NCI-H1436 (cell line): ENCODE results near the gene RYR2.

Source experiments
- DNase-seq: peaks from one replicate; lab custom pipeline; 2025; lab: John Stamatoyannopoulos, UW

Gene RYR2

DNA sequence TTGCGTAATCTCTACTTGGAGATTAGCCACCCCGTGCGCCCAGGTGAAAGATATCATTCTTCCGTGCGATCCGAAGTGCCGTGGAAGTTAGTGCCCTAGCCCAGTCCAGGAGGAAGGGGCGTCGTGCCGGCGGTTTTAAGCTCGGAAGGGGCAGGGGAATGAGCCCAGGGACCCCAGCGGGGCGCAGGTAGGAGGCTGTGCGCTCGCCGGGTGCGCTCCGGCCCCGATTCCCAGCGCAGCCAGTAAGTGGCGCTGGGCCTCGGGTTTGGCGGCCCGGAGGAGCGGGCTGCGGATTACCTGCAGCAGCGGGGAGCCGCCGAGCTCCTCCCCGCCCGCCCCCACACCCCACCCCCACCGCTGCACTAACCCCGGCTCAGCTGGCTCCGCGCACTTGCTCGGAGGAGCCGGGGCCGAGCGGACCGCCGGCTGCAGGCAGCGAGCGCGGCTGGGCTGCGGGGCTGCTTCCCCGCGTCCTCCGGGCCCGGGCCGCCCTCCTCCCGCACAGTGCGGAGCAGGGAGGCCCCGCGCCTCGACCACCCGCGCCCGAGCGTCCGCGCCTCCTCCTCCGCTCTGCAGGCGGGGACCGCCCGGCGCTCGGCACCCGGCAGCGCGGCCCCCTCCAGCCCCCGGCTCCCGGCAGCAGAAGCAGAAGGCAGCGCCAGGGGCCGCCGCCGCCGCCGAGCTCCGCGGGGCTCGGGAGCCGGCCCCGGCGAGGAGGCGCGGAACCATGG lies at the start of gene RYR2:
TSS of gene RYR2 (plus strand) at position 390 of the 731 bp plus-strand sequence. CDS start at position 728, 338 bp downstream.
- DNase-seq: no peak

DNA sequence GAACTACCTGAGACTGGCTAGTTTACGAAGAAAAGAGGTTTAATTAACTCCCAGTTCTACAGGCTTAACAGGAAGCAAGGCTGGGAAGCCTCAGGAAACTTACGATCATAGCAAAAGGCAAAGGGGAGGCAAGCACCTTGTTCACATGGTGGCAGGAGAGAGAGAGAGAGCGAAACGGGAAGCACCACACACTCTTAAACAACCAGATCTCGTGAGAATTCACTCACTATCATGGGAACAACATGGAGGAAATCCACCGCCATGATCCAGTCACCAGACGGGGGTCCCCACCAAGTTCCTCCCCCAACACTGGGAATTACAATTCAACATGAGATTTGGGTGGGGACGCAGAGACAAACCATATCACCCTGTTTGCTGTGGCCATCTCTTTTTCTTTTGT lies 49.5 kb upstream of the RYR2 start:
- no peak for DNase-seq

DNA sequence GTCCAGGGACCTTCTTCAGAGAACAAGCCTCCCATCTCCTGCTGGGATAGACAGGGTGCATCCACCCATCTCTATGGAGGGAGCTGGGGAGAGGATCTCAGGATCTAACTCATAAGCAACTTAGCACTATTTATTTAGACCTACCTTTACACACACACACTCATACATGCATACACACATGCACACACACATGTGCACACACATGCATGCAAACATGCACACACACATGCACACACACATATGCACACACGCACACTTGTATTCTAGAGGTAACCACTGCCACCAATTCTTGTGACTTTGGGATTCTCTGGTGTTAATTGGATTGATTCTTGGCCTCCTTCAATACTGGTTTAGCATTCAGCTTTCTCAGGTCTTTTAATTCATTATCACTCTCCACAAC lies 47.5 kb upstream of the RYR2 start:
- no peak for DNase-seq

DNA sequence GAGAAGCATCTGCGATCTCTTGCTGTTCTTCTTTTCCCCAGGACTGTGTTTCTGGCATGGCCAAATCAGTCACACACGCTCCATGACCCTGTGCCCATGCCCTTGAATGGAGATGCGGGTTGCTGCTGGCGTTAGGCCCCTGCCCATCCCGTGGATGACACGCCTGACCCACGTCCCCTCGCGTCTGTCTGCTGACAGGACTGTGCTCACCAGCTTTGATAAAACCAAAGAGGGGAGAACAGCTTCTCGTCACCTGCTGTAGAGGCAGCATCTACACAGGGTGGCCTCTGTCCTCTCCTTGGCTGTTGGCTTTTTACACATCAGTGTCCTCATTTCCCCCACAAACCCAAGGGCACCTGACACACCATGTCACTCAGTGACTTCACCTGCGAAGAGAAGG lies 44.6 kb upstream of the RYR2 start:
- DNase-seq: no peak

DNA sequence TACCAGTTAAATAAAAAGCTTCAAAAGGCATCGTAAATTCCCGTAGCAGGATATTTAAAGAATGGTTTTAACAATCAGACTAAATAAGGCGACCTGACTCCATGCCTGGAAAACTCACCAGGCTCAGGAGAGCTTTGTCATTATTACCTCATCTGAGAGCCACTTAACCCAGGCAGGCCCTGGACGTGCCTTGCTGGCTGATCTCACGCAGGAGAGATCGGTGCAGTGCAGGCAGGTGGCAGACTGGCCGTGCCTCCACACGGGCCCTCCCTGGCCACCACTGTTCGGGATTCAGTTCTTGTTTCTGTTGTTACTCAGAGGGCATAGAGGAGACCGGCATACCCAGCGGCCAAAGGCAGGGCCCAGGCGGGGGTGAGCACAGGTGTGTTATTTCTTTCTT lies 44.1 kb upstream of the RYR2 start:
- no peak for DNase-seq

DNA sequence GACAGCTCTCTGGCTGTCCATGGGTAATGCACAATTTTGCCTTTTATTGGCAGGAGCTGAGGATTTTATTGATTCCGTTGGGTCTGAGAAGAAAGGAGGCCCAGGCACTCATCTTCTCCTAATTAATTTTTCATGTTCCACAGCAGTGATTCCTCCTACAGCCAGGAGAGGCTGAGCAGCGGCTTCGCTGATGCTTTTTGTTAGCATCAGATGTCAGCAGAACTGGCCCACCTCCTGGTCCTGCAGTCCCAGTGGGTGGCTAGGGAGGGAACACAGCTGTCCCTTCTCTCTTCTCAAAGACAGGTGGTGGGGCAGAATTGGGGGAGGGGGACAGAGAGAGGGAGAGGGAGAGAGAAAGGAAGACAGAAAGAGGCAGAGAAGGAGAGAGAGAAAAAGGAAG lies 43.4 kb upstream of the RYR2 start:
- no peak for DNase-seq

DNA sequence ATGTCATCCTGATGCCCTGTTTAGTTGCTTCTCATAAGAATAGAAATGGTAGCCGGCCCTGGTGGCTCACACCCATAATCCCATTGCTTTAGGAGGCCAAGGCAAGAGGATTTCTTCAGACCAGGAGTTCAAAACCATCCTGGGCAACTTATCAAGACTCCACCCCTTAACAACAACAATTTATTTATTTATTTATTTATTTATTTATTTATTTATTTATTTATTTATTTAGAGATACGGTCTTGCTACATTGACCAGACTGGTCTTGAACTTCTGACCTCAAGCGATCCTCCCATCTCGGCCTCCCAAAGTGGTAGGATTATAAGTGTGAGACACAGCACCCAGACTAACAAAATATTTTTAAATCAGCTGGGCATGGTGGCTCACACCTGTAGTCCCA lies 41.8 kb upstream of the RYR2 start:
- DNase-seq: no peak

DNA sequence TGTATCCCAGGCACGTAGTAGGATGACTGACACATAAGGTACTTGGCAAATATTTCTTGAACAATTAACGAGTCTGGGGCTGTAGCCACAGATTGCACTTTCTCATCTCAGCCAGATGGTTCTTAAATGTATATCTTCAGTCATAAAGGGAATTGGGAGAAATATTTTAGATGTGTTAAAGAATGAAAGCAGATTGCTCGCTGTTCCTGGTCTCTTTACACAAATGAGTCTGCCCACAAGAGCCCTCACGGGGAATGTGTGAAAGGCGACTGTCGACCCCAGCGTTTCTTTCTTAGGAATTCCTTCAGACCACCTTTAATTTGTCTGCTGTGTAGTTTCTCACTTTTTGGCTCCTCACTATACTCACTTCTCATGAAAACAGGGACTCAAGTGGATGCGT lies 38.5 kb upstream of the RYR2 start:
- DNase-seq: no peak

DNA sequence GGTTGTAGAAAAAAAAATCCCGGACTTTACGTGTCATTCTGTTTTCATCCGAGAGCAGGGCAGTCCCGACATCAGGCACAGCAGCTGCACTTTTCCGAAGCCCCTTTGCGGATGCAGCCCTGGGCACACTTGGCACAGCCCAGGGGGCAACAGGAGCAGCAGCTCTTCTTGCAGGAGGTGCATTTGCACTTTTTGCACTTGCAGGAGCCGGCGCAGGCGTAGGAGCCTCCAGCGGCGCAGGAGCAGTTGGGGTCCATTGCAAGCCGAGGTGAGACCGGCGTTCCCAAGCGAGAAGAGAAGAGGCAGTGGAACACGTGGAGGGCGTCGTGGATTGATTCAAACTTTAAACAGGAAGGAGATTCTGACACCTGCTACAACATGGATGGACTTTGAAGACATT lies 37.9 kb upstream of the RYR2 start, which contains the start of gene MT1HL1:
TSS of gene MT1HL1 (minus strand) at position 326 of the 400 bp plus-strand sequence. CDS start at position 257, 69 bp downstream.
- no peak for DNase-seq

DNA sequence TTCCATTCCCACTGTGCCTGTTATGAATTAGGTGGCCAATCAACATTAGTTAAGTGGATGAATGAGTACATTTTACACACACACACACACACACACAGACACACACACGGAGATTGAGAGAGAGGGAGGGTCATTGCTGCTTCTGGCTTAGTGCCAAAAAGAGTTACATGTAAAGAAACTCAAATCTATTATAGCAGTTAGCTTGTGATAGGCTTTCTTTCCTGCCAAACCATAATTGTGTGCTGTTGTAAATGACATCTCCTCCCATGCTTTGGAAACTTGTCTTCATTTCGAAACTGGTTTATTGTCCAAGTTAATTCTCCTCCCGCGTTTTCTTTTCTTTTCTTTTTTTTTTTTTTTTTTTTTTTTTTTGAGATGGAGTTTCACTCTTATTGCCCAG lies 36.3 kb upstream of the RYR2 start:
- DNase-seq: no peak

DNA sequence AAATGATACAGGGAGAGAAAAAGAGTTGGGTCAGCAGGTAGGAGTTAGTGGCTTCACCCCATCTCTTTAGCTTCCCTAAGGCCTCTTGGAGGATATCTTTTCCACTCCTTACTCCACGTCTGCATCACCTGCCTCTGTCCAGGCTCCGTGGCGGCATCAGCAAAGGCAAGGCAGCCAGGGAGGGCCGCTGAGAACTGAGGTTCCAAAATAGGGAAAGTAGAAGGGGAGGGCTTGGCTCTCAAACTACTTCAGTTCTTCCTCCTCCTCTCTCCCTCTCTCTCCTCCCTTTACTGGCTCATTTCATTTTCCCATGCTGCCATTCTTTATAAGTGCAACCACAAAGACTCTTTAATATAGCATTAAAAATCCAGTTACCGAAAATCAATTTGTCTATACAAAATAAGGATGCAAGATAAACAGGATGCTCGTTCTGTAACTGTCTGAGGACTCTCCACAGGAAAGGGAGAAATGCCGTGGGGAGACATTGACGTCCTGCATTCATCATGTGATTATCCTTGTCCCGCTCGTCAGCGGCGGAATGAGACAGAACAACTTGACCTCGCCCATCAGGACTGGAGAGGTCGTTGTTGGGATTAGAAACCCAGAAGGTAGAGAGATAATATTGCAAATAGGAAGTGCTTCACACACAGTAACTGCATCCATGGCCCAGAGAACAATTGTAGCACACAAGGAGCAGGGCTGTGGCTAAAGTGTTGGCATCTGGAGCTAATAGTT lies 34.7 kb upstream of the RYR2 start:
- no peak for DNase-seq

DNA sequence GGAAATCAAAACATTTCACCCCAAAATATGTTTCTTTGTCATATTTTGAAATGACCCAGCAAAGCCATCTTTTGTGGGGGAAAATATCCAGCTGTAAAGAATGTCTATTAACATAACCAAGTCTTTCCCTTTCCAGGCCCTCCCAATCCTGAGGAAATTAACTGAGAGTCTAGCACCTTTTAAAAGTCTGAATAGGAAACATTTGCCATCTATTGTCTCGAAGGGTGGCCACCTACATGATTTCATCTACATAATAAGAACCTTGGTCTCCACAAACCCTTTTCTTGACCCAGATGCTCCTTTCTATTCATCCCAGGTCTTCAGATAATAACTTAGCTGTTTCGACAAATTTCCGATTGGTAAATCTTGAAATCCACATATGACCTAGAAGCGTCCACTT lies 32.4 kb upstream of the RYR2 start:
- no peak for DNase-seq

DNA sequence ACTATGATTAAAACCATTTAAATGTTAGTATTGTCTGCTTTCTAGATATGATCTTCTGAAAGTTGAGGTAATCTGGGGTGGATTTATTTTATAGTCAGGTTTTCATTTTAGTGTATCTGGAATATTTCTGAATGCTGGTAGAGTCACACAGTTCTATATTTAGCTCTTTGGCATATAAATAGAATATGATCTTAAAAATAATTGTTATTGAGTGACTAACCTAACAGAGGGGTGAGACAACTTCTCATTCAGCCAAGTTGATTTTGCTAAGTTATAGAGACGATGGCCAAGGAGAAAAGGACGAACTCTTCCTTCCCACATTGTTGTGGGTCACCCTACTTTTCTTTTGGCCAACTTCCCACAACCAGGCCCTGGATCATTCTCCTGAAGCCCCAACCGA lies 30.6 kb upstream of the RYR2 start:
- no peak for DNase-seq

DNA sequence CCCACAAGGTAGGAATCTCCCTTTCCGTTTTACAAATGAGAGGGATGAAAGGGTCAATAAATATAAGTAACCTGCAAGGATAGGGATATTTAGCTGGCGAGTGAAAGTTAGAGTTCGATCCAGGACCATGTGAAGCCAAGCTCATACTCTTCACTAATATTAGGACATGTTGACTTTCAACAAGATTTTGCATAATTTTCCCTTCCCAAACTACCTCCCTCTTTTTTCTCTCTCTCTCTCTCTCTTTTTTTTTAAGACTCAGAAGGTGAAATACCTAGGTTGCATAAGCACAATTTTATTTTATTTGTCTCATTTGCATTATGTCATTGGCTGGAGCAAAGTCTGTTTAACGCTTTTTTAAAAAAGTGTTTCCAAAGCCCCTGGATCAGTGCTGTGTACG lies 29.6 kb upstream of the RYR2 start:
- no peak for DNase-seq

DNA sequence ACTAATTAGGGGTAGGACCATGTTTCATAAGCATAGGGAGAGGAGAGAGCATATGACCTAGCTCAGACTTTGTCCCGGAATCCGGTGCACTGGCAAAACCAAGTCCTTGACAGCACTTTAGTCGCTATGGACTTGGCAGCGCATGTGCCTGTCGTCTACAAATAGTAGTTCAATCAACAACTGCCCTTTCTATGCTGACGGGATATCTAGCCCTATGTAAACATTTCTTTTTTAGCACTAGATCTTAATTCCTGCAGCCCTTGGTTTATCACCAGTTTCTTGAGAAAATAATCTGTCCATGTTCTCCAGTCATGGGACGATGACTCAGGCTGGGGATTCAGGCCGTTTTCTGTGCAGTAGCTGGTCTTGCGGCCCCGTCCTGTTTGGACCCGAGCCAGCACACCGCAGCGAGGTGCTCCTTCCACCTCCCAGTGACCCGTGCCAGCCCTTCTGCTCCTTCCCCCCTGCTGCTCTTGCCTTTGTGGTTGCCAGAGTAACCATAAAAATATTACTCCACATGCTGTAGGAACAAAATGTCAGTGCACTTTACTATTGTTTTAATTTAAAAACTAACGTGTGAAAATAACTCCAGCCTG lies 29.1 kb upstream of the RYR2 start:
- DNase-seq: no peak

DNA sequence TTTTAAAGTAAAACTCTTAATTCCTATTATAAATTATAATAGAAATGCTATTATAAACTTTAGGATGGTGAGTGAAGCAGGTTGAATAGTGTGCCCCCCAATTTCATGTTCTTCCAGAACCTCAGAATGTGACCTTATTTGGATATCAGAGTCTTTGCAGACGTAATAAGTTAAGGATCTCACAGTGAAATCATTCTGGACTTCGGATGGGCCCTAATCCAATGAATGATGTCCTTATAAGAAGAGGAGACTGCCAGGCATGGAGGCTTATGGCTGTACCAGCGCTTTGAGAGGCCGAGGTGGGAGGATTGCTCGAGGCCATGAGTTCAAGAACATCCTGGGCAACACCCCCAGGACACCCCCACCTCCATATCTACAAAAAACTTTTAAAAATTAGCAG lies 28.4 kb upstream of the RYR2 start:
- no peak for DNase-seq

DNA sequence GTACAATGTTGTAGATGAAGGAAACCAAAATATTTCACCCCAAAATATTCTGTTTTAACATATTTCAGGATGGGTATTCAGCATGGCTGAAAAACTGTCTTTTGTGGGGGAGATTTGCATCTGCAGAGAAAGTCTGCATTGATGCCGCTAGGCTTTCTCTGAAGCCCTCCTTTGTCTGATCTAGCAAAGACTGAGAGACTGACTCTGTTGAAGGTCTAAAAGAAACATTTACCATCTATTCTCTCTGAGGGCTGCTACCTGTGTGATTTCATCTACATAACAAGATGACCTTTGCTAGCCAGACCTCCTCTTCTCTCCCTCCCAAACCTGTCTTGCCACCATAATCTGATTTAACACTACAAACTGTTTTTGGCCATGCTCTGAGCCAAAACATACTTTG lies 25.4 kb upstream of the RYR2 start:
- DNase-seq: no peak

DNA sequence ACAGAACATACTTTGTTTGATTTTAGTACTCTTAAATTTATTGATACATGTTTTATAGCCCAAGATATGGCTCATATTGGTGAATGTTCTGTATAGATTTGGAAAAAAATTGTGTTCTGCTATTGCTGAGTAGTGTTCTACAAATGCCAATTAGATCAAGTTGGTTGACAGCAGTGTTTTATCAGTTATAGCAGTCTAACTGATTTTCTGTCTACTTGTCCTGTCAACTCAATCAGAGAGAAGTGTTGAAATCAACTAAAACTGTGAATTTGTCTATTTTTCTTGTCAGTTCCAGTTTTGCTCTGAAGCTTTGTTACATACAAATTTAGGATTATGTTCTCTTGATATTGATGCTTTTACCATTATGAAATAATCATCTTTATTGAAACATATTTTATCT lies 23.1 kb upstream of the RYR2 start:
- DNase-seq: no peak

DNA sequence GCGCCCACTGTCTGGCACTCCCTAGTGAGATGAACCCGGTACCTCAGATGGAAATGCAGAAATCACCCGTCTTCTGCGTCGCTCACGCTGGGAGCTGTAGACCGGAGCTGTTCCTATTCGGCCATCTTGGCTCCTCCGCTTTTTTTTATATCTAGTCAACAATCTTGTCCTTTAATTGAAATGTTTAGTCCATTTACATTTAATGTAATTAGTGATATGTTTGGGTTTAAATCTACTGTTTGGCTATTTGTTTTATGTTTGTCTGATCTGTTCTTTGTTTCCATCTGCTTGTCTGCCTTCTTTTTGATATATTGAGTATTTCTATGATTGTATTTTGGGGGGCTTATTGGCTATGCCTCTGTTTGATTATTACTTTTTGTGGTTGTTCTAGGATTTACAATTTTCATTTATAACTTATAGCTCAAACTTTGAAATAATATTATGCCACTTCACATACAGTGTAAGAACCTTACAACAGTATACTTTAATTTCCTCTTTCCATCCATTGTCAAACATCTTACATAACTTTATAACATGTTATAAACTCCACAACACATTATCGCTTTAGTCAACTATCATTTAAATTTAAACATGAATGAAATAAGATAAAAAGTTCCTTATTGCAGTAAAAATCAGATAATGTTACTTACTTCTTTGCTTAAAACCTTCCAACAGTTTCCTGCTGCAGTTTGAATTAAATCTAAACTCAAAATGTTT lies 16.5 kb upstream of the RYR2 start:
- no peak for DNase-seq

DNA sequence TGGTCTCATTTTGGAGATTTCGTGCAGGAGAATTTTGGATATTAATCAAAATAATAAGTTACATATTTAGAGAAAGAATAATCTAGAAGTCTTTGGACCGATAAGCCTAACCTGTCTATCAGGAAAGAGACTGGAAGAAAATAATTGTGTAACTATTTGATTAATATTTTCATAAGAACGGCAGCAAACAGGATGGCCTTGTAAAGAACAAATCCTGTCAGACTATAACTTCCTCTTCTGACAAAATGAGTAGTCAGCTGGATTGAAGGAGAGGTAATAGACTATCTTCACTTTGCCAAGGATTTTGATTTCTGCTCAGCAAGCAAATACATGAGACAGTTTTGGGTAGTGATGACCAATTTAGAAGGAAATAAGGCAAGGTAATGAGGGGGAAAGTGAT lies 12.7 kb upstream of the RYR2 start:
- DNase-seq: no peak

DNA sequence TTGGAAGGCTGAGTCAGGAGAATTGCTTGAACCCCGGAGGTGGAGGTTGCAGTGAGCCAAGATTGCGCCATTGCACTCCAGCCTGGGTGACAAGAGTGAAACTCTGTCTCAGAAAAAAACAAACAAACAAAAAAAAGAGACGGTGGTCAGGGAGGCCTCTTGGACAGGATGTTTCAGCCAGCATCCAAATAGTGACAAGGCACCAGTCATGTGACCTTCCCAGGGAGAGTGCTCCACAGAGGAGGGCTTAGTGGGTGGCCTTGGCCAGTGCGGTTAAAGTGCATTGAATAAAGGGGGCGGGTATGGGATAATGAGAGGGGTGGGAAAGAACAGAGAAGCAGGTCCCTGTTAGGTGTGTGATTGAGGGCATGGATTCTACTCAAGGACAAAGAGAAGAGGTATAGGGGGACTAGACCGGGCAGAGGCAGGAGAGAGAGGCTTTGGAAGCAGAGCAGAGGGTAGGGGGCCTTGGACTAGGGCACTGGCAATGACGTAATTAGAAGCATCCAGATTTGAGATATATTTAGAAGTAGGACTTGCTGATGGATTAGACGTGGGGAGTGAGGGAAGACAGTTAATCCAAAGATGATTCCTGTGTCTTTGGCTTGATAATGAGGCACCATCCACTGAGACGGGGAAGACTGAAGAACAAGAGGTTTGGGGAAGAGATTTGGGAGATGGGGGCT lies 12.0 kb upstream of the RYR2 start:
- DNase-seq: no peak

DNA sequence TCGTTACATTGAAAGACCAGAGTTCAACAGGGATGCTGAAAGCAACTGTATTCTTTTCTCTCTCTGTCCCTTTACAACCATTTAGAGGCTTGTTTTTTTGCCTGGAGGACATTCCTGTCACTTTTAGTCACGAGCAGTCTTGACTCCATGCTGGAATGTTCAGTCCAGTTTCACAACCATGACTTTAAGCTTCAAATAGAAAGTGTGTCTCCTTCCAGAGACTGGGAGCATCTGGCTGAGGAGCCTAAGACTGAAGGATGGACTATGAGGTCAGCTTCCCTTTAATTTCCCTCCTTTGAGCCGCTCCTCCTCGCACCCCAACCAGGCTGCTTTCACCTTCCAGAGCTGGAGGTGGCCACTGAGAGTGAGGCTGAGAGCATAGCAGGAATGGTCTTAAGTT lies 10.5 kb upstream of the RYR2 start:
- DNase-seq: no peak
